HG03571 (cell line): ENCODE results near the gene GMCL2.

Source experiments
- ATAC-seq: cut with Tn5 transposase; IDR thresholded peaks from one replicate; pipeline ENCODE4 v1.9.1; 2021; ENCODE audit not compliant: unreplicated experiment

The GMCL2 gene

DNA sequence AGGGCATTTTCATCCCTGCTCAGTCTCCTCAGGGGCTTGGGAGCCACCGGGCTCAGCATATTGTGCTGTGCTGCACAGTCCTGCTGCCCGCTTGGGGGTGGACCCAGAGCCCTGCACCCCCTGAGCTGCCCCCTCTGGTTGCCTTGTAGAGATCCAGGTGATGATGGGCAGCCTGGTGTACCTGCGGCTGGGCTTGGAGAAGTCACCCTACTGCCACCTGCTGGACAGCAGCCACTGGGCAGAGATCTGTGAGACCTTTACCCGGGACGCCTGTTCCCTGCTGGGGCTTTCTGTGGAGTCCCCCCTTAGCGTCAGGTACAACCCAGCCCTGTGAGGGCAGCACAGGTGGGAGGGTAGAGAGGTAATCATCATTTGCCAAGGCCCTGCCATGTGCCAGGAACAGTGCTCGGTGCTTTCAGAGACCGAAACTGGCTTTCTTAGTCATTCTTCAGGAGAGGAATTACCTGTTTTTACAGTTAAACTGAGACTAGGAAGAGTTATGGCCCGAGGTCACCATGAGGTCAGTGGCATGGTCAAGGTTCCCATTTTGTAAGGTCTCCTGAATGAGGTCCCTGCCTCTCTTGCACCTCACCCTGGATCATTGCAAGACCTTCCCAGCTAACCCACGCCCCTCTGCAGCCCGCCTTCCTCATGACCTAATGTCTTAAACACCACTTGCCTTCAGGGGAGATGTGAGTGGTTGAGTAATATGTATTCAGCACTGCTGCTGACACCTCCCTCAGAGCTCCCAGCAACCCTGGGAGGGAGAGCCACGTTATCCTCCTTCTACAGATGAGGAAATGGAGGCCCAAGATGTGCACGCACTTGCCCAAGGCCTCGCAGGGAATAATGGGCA, 41.0 kb downstream of the GMCL2 start:
- peak; percentile 53 for ATAC-seq

- ATAC-seq = no peak
These were observed 43.3 kb downstream of the GMCL2 start for GRCh38 chr5:178143901-178144300.

- ATAC-seq = no peak
These were observed 43.9 kb downstream of the GMCL2 start for GRCh38 chr5:178143246-178143645.

GRCh38 chr5:178142642-178143041, 44.5 kb downstream of the GMCL2 start:
- no peak for ATAC-seq

- ATAC-seq = no peak
These were observed 45.6 kb downstream of the GMCL2 start for GRCh38 chr5:178141550-178141949.

GRCh38 chr5:178137991-178138390, 49.2 kb downstream of the GMCL2 start:
- no peak for ATAC-seq

- no peak for ATAC-seq
These were observed 50.2 kb downstream of the GMCL2 start for GRCh38 chr5:178136990-178137389.
